GM23248 (cell line): ENCODE data around the gene SH3BGRL2.

Experiments used
- EZH2 ChIP-seq: fragments of 200-600 bp; sonication (generic); IDR thresholded peaks from 2 replicates; pipeline ENCODE4 v1.6.1; 2018; ENCODE audit warnings: antibody characterized with exemption, mild to moderate bottlenecking; ENCODE audit not compliant: insufficient read depth, poor library complexity, severe bottlenecking
- EZH2phosphoT487 ChIP-seq: fragments of 200-600 bp; sonication (generic); IDR thresholded peaks from 2 replicates; pipeline ENCODE4 v1.6.1; 2018; ENCODE audit warnings: antibody characterized with exemption, moderate library complexity, mild to moderate bottlenecking, low read depth; ENCODE audit not compliant: insufficient read depth

GRCh38 chr6:79687759-79688158, 56.6 kb downstream of the SH3BGRL2 start:
- TF ChIP-seq EZH2 (no peak), EZH2phosphoT487 (no peak)
